Activated naive CD8-positive, alpha-beta T cell (primary cell): ENCODE data around the gene TRIM7.
"Not testable (repeated sequence)": the region's sequence is repeated elsewhere in the genome, so short reads cannot be mapped to it uniquely, and the experiment has no call there.

Experiments
- H3K27ac Mint-ChIP-seq: one replicate; pipeline ENCODE4 v1.8.0; 2021; ENCODE audit warnings: mixed read lengths
- H3K27me3 Mint-ChIP-seq: one replicate; pipeline ENCODE4 v1.8.0; 2021; ENCODE audit warnings: mixed read lengths
- H3K36me3 Mint-ChIP-seq: one replicate; pipeline ENCODE4 v1.8.0; 2021; ENCODE audit warnings: mixed read lengths
- H3K4me1 Mint-ChIP-seq: one replicate; pipeline ENCODE4 v1.8.0; 2021; ENCODE audit warnings: low read depth, mixed read lengths
- H3K4me3 Mint-ChIP-seq: one replicate; pipeline ENCODE4 v1.8.0; 2021; ENCODE audit warnings: mild to moderate bottlenecking, mixed read lengths
- H3K9me3 Mint-ChIP-seq: one replicate; pipeline ENCODE4 v1.8.0; 2021; ENCODE audit warnings: low read depth, mixed read lengths

TRIM7 gene

DNA sequence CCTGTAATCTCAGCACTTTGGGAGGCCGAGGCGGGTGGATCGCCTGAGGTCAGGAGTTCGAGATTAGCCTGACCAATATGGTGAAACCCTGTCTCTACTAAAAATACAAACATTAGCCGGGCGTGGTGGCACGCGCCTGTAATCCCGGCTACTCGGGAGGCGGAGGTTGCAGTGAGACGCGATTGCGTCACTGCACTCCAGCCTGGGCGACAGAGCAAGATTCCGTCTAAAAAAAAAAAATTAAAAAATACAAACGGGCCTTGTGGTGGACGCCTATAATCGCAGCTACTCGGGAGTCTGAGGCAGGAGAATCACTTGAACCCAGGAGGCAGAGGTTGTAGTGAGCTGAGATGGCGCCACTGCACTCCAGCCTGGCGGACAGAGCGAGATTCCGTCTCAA is 4.0 kb upstream of the TRIM7 start:
- not testable (repeated sequence) for H3K4me3 Mint-ChIP-seq, H3K27ac Mint-ChIP-seq, H3K36me3 Mint-ChIP-seq, H3K27me3 Mint-ChIP-seq, H3K9me3 Mint-ChIP-seq
- peaks cover 33% of the 10 kb centered on the region for H3K4me1 Mint-ChIP-seq

DNA sequence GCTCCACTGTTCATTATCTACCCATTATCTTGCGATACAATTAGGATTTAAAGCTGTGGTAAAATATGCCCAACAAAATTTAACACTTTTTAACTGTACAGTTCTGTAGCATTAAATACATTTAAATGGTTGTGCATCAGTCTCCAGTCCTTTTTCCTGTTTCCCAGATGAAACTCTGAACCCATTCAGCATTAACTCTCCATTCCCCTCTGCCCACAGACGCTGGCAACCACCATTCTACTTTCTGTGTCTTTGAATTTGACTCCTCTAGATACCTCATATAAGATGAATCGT is 2.9 kb upstream of the TRIM7 start:
- Mint-ChIP-seq H3K9me3 (no peaks in the 10 kb centered on the region), H3K36me3 (no peaks in the 10 kb centered on the region), H3K4me3 (peak overlapping the region; percentile 91), H3K27me3 (no peaks in the 10 kb centered on the region), H3K27ac (peak overlapping the region; percentile 96), H3K4me1 (peaks cover 34% of the 10 kb centered on the region)

DNA sequence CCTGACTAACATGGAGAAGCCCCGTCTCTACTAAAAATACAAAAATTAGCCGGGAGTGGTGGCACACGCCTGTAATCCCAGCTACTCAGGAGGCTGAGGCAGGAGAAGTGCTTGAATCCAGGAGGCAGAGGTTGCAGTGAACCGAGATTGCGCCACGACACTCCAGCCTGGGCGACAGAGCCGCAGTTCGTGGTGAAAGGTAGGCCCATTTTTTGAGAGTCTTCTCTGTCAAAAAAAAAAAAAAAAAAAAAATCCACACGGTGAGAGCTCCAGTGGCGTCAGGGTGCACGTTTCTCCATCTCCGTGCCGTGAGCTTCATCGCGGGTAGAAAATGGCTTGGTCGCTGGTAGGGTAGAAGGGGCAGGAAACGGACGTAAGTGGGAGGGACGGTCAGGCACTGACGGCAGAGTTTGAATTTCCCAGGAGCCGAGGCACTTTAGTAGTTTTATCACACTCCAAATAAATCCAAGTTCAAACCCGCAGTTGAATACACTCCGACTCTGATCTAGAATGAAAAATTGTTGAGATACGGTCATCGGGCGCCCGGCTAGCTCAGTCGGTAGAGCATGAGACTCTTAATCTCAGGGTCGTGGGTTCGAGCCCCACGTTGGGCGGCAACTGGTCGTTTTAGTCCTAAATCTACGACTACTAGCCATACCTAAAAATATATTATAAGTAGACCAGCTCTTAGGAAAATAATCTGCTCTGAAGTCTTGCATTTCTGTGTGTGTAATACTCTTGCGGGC is 2.4 kb upstream of the TRIM7 start:
- no peaks in the 10 kb centered on the region for H3K9me3 Mint-ChIP-seq
- peak overlapping the region; percentile 91 for H3K4me3 Mint-ChIP-seq
- H3K27me3 Mint-ChIP-seq = no peaks in the 10 kb centered on the region
- H3K27ac Mint-ChIP-seq = peak overlapping the region; percentile 96
- H3K36me3 Mint-ChIP-seq = no peaks in the 10 kb centered on the region
- peaks cover 34% of the 10 kb centered on the region for H3K4me1 Mint-ChIP-seq

DNA sequence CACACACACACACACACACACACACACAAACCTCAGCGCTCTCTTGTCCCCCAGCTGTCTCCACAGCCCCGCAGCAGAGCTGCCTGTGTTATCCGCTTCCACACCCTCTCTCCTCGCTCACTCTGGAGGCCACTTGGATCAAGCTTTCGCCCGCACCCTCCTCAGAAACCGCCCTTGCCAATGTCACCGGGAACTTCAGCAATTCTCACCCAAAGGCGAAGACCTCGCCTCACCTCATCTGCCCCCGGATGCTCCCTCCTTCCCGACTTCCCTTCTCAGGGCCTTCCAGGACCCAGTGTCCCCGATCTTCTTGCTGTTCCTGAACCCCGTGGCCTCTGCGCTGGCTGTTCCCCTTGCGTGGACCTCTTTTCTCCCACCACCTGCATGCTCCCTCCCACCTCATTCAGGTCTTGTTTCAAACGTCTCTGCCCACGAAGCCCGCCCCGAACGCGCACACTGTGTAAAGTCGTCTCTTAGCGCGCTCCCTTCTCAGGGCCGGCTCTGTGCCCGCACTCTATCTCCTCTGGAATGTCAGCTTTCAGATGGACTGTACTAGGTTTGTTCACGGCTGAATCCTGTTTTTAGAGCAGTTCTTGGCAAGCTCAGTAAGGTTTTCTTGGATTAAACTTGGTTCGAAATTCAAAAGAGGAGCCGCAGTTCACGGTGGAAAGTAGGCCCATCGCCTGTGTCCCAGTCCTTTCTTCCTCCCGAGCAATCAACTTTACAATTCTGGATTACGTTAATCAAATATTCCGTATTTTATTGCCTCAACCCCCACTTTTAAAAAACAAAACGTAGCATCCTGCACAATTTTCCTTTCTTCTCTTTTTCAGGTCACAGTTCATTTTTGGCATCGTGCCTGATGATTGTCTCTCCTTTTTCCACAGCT is 1.0 kb upstream of the TRIM7 start:
- peak overlapping the region; percentile 91 for H3K4me3 Mint-ChIP-seq
- no peaks in the 10 kb centered on the region for H3K9me3 Mint-ChIP-seq
- H3K4me1 Mint-ChIP-seq = peaks cover 28% of the 10 kb centered on the region
- H3K27me3 Mint-ChIP-seq = no peaks in the 10 kb centered on the region
- H3K27ac Mint-ChIP-seq = peak overlapping the region; percentile 96
- H3K36me3 Mint-ChIP-seq = no peaks in the 10 kb centered on the region

DNA sequence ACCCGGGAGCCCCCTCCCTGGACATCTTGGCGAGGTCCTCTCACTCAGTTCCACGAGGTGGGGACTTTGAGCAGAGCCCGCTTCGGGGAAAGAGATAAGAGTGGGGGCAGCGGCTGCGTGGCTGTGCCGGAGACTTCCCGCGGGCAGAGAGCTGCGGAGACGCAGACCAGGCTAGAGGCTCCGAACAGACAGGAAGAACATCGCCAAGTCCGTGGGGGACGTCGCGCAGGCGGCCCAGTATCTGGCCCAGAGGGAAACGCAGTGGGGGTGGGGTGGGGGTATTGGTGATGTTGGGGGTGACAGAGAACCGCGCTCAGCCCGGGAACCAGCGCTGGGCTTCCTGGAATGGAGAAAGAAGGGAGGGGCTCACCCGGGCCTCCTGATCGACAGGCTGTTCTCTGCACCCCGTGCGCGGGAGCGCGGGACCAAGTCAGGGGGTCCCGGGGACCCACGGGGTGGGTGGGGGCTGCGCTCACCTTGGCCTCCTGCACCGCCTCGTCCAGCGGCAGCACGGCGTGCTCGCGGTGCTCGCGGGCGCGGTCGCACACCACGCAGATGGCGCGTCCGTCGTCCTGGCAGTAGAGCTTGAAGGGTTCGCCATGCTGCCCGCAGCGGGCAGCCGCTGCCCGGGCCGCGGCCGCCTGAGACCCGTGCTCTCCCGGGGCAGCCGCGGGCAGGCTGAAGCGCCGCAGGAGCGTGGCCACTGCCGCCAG is 727 bp downstream of the TRIM7 start:
- H3K27ac Mint-ChIP-seq = no peak overlapping the region
- no peaks in the 10 kb centered on the region for H3K27me3 Mint-ChIP-seq
- peaks cover 26% of the 10 kb centered on the region for H3K4me1 Mint-ChIP-seq
- no peaks in the 10 kb centered on the region for H3K36me3 Mint-ChIP-seq
- H3K9me3 Mint-ChIP-seq = no peaks in the 10 kb centered on the region
- H3K4me3 Mint-ChIP-seq = peak overlapping the region; percentile 86

DNA sequence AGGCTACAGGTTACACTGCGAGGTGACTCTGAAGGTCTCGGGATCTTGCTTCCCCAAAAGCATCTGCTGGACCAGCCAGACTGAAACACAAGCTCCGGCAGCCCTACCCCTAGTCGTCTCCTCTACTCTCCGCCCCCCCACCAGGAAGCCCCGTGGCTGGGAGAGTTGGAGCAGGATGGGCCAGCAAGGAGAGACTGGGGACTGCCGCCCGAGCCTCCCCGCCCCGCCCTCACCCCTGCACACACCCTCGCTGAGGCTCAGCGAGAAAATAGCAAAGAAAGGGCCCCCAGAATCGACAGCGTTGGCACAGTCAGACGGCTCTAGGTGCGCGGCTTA is 1.3 kb downstream of the TRIM7 start:
- H3K27me3 Mint-ChIP-seq = no peaks in the 10 kb centered on the region
- no peak overlapping the region for H3K27ac Mint-ChIP-seq

DNA sequence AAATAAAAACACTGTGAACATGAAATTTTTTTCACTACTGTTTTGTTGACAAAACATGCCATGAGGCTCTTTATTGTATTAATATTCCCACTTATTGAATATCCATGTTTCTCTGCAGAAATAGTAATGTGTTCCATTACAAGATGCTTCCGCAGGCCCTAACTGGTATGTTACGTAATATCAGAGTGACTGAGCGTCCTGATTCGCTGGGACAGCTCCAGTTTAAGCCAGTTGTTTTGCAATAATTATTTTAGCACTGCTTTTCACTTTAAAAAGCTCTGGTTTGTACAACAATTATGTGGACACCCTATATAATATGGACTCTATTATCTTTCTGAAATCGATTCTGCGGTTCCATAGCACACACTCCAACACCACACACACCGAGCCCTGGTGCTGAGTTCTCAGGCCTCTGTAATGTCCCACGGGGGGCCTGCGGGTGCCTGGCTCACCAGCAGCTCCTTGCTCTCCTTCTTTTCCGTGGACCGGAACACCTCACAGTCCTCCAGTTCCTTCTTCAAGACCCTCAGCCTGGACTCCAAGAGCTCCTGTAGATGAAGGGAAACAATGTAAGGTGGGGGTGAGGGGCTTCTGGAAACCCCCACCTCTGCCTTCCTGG is 1.8 kb downstream of the TRIM7 start:
- Mint-ChIP-seq H3K27me3 (no peaks in the 10 kb centered on the region), H3K27ac (no peak overlapping the region), H3K9me3 (no peaks in the 10 kb centered on the region), H3K36me3 (no peaks in the 10 kb centered on the region), H3K4me1 (peaks cover 26% of the 10 kb centered on the region), H3K4me3 (peak overlapping the region; percentile 86)

More for the DNA sequence above, 1.3 kb downstream of the TRIM7 start:
- H3K4me3 Mint-ChIP-seq = peak overlapping the region; percentile 86
- no peaks in the 10 kb centered on the region for H3K9me3 Mint-ChIP-seq
- H3K36me3 Mint-ChIP-seq = no peaks in the 10 kb centered on the region
- peaks cover 26% of the 10 kb centered on the region for H3K4me1 Mint-ChIP-seq

- H3K27me3 Mint-ChIP-seq = no peaks in the 10 kb centered on the region
- no peaks in the 10 kb centered on the region for H3K9me3 Mint-ChIP-seq
- H3K4me3 Mint-ChIP-seq = no peak overlapping the region
- H3K27ac Mint-ChIP-seq = no peak overlapping the region
- H3K4me1 Mint-ChIP-seq = peaks cover 7% of the 10 kb centered on the region
- no peaks in the 10 kb centered on the region for H3K36me3 Mint-ChIP-seq
Measured at GRCh38 chr5:181200816-181201215, 4.2 kb downstream of the TRIM7 start.

DNA sequence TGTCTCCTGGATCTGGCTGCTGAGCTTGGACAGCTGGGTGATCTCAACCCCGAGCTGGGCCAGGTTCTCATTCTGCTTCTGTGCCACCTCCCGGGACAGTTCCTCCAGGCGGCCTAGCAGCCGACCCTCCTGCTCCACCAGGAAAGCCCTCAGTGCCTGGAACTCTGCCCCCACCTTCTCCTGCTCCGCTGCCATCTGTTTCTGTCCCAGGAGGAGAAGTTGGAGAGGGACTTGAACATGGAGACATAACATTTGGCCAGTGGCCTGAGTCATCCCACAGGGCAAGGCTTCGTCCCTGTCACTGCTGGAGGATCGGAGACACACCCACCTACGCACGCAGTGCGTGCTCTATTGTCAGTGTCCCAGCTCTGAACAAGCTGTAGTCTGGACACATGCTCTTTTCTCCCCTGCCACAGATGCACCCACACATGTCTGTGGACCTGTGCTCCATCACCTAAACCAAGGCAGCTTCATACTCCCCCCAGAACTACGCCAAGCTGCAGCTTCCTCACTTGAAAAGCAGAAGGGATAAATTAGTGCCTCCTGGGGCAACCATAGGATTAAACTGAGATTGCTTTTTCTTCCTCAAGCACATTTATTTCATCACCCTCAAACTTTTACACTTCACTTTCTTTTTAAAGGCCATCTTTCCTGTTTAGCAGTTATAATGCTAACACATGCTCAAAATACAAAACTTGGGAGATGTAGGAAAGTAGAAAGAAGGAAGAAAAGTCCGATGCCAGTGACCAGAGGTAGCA is 4.9 kb downstream of the TRIM7 start:
- no peaks in the 10 kb centered on the region for H3K36me3 Mint-ChIP-seq
- H3K27ac Mint-ChIP-seq = no peak overlapping the region
- H3K4me3 Mint-ChIP-seq = no peak overlapping the region
- no peaks in the 10 kb centered on the region for H3K9me3 Mint-ChIP-seq
- H3K4me1 Mint-ChIP-seq = peaks cover 3% of the 10 kb centered on the region
- no peaks in the 10 kb centered on the region for H3K27me3 Mint-ChIP-seq

- no peaks in the 10 kb centered on the region for H3K9me3 Mint-ChIP-seq
- H3K4me1 Mint-ChIP-seq = peaks cover under 1% of the 10 kb centered on the region
- no peaks in the 10 kb centered on the region for H3K27me3 Mint-ChIP-seq
- no peak overlapping the region for H3K4me3 Mint-ChIP-seq
- H3K27ac Mint-ChIP-seq = no peak overlapping the region
- no peaks in the 10 kb centered on the region for H3K36me3 Mint-ChIP-seq
Measured at GRCh38 chr5:181198905-181199519, 6.0 kb downstream of the TRIM7 start.

GRCh38 chr5:181198106-181198685 is 6.8 kb downstream of the TRIM7 start:
- no peak overlapping the region for H3K4me3 Mint-ChIP-seq
- H3K4me1 Mint-ChIP-seq = no peaks in the 10 kb centered on the region
- H3K9me3 Mint-ChIP-seq = no peaks in the 10 kb centered on the region
- H3K27ac Mint-ChIP-seq = no peak overlapping the region
- H3K27me3 Mint-ChIP-seq = no peaks in the 10 kb centered on the region
- no peaks in the 10 kb centered on the region for H3K36me3 Mint-ChIP-seq

DNA sequence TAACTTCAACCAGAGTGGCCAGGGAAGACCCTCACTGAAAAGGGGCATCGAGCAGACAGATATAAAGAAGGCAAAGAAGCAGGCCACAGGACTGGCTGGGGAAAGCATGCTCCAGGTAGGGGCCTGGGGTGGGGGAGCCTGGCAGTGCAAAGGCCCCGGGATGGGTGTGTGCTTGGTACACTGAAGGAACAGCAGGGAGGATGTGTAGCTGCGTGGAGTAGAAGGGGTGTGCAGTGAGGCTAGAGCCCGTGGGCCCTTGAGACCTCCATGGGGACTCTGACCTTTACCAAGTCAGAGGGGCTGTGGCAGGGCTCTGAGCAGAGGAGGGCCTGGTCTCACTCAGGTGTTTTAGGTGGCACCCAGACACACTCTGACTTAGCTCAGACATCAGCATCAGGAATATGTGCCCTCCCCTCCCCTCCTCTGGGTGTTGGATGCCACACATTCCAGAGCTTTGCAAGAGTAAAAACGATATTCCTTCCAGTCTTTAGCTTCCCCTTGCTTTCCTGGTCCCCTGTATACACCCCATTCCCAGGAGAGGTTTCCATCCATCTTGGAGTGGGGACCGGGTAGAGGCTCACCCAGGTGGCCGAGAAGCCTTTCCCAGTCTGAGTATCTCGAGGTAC is 7.6 kb downstream of the TRIM7 start:
- H3K27ac Mint-ChIP-seq = no peak overlapping the region

DNA sequence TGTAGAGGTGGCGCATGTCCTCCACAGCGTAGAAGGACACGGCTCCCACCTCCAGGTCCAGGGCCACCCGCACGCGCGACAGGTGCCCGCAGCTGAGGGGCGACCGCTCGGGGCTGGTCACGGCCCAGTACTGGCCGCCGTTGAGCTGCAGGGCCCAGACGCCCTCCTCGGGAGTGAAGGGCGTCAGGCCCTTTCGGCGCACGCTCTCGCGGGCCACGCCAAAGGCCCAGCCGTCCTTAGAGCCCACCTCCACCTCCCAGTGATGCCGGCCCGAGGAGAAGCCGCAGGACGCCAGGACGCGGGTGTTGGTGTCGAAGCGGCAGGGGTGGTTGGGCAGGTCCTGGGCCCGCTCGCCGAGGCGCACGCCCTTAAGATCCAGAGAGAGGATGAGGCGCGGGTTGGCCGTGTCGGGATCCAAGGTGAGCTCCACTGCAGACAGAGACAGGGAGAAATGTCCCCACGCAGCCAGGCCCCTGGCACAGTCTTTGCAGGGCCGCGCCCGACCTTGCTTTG is 9.7 kb downstream of the TRIM7 start:
- Mint-ChIP-seq H3K27me3 (no peaks in the 10 kb centered on the region), H3K4me3 (no peak overlapping the region), H3K27ac (no peak overlapping the region), H3K9me3 (no peaks in the 10 kb centered on the region), H3K36me3 (no peaks in the 10 kb centered on the region), H3K4me1 (peaks cover 14% of the 10 kb centered on the region)

More for the DNA sequence above, 7.6 kb downstream of the TRIM7 start:
- no peaks in the 10 kb centered on the region for H3K36me3 Mint-ChIP-seq
- peaks cover 6% of the 10 kb centered on the region for H3K4me1 Mint-ChIP-seq
- H3K27me3 Mint-ChIP-seq = no peaks in the 10 kb centered on the region
- H3K9me3 Mint-ChIP-seq = no peaks in the 10 kb centered on the region
- H3K4me3 Mint-ChIP-seq = no peak overlapping the region
